ENCODE data around the gene CAPN10.

The CAPN10 gene

DNA sequence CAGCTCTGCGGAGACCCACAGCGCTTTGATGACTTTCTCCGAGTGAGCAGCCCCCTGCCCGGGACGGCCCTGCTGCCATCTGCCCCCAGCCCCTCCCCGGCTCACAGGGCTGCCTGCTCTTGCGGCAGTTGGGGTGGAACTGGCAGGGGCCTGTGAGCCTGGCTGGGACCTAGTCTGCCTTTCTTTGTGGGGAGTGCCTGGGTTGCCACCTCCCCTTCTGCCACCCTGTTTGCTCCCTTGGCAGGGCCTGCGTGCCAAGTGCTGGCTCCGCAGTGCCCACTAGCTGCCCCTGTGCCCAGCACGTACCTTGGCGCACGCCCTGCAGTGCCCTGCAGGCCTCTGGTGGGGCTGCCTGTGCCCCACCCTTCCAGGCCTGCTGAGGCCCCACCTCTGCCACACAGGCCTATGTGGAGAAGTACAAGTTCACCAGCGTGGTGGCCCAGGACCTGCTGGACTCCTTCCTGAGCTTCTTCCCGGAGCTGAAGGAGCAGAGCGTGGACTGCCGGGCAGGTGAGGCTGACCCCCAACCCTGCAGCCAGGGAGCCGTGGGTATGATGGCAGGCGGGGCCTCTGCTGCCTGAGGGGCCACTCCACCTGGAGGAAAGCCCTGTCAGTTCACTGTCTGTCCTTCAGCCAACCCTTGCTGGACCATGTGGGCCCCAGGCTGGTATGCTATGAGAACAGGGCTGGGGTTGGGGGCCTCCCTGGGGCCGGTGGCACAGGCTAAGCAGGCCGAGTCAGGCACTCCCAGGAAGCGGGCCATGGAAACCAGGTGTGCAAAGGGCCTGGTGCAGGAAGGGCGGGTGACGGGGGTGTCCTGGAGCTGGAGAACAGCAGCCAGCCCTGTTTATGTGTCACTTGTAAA lies 11.2 kb upstream of the CAPN10 start:
- DNase-seq, result no peak

DNA sequence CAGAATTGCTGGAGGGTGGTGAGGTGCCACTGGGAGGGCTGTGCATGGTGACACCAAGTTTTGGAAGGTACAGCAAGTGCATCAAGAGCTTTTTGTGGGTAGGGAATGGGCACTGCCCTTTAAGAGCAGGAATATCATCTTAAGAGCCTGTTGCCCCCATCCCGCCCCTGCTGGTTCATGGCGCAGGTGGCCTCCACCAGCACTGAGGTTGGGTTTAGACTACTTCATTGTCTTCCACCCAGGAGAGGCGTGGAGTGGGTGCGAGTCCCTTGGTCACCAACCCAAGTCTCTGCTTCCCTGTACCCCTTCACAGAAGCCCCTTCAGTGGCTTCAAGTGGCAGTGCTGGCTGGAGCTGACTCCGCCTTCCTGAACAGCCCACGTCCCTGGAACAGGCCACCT lies 10.5 kb upstream of the CAPN10 start:
- DNase-seq, result no peak

DNA sequence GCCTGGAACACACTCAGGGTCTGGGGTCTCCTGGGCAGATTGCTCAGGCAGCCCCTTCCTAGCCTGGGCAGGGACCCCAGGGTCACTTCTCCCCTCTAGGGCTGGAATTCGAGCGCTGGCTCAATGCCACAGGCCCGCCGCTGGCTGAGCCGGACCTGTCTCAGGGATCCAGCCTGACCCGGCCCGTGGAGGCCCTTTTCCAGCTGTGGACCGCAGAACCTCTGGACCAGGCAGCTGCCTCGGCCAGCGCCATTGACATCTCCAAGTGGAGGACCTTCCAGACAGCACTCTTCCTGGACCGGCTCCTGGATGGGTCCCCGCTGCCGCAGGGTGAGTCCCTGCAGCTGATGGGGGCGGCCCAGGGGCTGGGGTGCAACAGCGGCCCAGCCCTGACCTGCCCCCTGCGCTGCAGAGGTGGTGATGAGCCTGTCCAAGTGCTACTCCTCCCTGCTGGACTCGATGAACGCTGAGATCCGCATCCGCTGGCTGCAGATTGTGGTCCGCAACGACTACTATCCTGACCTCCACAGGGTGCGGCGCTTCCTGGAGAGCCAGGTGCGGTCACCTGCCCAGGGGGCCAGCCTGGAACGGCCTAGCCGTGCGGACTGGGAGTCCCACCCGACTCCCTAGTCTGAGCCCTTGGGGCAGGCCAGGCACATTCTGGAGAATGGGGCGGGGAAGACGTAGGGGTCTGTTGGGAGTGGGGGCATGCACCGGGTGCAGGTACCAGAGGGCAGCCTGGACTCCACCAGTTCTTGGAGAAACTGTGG lies 9.9 kb upstream of the CAPN10 start:
- DNase-seq, result no peak

GRCh38 chr2:240577281-240578109 lies 9.0 kb upstream of the CAPN10 start:
- DNase-seq, result no peak

DNA sequence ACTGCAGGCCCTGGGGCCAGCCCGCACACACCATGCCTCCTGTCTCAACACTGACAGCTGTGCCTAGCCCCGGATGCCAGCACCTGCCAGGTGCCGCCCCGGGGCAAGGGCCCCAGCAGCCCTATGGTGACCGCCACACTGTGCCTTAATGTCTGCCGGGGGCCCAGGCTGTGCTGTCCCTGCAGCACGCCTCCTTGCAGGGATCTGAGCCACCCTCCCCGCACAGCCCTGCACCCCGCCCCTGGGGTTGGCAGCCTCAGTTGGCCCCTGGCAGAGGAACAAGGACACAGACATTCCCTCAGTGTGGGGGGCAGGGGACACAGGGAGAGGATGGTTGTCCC lies 8.5 kb upstream of the CAPN10 start:
- no peak for DNase-seq

DNA sequence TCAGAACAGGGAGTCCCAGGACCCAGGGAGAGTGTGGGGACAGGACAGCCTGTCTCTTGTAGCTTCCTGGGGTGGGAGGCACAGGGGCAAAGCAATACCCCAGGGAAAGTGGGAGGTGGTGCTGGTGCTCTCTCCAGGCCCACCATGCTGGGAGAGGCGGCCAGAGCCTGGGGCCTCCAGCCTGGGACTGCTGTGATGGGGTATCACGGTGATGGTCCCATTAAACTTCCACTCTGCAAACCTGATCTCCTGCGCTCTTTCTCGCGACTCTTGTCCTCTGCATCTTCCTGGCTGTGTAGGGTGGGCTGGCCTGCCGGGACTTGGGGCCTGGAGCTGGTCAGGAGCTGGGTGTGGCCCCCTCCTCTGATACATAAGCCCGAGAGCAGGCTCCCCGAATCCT lies 8.0 kb upstream of the CAPN10 start:
- DNase-seq, result no peak

DNA sequence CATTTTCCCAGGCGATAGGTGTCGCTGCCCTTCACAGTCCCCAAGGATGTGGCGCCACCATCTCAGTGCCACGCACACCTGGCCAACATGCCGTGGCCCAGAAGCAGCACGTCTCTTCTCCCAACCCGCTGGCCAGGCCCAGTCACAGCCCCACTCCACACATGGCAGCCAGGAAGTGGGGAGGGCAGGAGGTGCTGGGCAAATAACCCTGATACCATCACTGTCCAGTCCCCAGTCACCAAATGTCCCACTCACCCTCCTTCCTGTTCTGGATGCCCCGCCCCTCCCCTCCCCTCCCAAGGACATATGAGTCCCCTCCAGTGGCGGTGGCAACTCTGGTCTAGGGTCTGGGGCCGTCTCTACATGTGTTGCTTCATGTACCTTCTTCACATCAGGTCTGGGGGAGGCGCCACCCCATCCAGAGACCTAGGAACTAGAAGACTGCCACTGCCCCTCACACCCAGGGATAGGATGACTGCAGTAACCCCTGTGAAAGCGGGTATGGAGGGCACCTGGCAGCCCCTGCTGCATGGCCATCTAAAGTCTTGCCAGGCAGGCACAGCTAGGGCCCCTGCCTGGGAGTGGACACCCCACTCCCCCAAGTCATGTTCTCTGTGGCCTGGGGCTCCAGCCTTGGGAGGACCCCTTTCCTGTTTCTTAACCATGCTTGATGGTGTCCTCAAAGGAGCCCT lies 7.3 kb upstream of the CAPN10 start:
- no peak for DNase-seq

DNA sequence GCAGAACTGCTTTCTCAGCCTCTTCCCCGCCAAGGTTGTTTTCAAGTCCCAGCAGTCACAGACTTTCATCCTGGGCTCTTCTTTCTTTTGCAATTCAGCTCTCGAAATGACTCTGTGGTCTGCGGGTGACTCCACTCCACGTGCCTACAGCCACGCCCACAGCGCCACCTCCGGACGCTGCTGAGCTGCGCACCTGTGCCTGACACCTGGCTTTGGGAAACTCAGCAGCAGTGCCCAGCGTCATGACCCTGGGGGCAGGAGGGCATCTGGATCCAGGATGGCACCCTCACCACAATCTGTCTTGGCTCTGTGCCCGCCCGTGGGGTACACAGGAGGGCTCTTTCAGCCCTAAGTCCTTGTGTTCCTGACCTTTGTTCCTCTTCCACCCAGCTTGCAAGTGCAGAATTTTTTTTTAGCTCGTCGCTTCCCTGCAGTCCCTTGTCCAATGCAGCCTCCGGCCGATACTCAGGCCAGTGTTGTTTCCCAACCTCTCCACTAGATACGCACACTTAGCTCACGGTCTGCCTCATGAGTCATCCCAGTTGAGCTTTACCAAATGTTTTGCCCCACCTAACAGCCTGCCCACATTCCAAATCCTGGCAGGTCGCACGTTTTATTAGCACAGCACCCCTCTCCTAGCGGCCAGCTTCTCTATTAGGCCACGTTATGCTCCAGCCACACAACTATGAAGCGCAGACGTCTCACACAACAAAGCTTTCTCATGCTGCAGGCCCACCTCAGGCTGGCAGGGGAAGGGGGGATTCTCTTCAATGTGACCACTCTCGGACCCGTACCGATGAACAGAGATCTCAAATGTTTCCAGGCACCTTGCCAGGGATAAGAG lies 6.5 kb upstream of the CAPN10 start:
- DNase-seq, result no peak

GRCh38 chr2:240581811-240582210 lies 4.7 kb upstream of the CAPN10 start:
- DNase-seq, result no peak

DNA sequence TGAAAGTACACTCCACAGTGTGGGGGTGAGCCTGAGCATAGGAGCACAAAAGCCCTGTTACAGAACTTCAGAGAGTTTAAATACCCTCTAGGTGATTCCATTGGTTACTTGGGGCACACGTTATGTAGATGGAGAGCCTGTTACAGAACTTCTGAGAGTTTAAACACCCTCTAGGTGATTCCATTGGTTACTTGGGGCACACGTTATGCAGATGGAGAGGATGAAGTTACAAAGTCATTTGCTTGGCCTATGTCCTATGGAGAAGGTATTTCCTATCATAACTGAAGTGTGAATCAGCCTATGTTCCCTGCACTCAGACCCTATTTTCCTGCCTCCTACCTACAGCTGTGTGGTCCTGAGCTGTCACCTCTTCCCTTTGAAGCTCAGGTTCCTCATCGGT lies 3.8 kb upstream of the CAPN10 start:
- no peak for DNase-seq

DNA sequence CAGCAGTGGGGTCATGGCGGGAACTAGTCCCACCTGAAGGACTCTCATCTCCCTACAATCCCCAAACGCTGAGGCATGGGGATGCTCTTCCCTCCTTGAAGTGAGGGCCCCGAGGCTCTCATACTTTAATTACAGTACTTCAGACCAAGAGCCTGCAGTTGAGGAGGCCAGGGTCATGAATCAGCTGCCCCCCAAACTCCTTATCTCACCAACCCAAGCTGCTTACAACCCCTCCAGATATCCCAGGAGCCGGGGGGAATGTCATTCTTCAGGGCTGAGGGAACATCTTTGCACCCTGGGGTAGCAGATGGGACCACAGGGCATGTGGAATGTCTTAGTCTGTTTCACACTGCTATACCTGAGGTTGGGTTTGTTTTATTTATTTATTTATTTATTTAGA lies 2.8 kb upstream of the CAPN10 start:
- DNase-seq, result no peak

DNA sequence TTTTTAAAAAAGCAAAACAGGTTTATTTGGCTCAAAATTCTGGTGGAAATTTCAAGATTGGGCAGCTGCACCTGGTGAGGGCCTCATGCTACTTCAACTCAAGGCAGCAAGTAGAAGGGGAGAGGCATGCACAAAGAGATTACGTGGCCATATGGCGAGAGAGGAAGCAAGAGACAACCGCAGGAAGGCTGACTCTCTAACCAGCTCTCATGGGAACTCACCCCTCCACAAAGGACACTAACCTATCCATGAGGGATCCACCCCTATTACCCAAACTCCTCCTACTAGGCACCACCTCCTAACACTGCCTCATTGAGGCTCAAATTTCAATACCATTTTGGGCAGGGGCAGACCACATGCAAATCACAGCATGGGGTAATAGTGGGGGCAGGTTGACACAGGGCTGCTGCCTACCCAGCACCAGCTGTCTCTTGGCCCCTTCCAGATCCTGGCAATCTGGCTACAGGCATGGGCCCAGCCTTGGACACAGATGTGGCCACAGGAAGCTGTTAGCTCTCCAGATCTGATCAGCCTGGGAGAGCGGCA lies 2.0 kb upstream of the CAPN10 start:
- DNase-seq, result no peak

- no peak for DNase-seq
Measured at GRCh38 chr2:240585101-240585500, 1.4 kb upstream of the CAPN10 start.

- DNase-seq, result no peak
Measured at GRCh38 chr2:240585681-240586197, 795 bp upstream of the CAPN10 start.

- peak; percentile 33 for DNase-seq
Measured at GRCh38 chr2:240586919-240587800, 626 bp downstream of the CAPN10 start.

- DNase-seq, result no peak
Measured at GRCh38 chr2:240588006-240588655, 1.6 kb downstream of the CAPN10 start.

GRCh38 chr2:240588669-240589068 lies 2.1 kb downstream of the CAPN10 start:
- no peak for DNase-seq

- no peak for DNase-seq
Measured at GRCh38 chr2:240589375-240589774, 2.8 kb downstream of the CAPN10 start.

GRCh38 chr2:240589850-240590525 lies 3.5 kb downstream of the CAPN10 start:
- no peak for DNase-seq
